Testis (tissue), 2 donors: ENCODE data around the gene EVA1B.

Experiments used
- POLR2A ChIP-seq: fragments of 450-650 bp; IDR thresholded peaks from one replicate; pipeline ENCODE4 v1.6.1; 2017; ENCODE audit warnings: antibody characterized with exemption, mild to moderate bottlenecking, moderate library complexity
- TF ChIP-seq, protein P1 (sequence below), 3 experiments: fragments of 450-650 bp in 2 of 3; fragments of 200-600 bp in 1 of 3; sonication (generic) in 1 of 3; IDR thresholded peaks; one replicate each; pipeline ENCODE4 v1.5.1; 2016 to 2019; ENCODE audit warnings: antibody characterized with exemption in 3 of 3, mild to moderate bottlenecking in 2 of 3, moderate library complexity in 1 of 3

DNA sequence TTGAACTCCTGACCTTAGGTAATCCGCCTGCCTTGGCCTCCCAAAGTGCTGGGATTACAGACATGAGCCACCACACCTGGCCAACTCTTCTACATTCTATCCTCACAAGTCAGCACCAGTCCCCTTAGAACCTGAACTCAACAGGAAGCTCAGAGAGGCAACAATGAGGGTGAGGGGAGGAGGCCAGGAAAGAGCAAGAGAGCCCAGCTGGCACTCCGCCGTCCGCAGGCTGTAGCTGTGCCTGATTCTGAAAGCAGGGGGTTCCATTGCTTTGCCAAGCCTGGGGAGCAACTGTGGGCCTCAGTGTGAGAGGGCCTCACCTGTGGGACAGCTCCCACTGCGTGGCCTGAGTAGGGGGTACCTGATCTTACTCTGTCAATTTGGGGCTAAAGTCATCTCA lies 43.6 kb upstream of the EVA1B start:
- TF ChIP-seq, protein P1, sequence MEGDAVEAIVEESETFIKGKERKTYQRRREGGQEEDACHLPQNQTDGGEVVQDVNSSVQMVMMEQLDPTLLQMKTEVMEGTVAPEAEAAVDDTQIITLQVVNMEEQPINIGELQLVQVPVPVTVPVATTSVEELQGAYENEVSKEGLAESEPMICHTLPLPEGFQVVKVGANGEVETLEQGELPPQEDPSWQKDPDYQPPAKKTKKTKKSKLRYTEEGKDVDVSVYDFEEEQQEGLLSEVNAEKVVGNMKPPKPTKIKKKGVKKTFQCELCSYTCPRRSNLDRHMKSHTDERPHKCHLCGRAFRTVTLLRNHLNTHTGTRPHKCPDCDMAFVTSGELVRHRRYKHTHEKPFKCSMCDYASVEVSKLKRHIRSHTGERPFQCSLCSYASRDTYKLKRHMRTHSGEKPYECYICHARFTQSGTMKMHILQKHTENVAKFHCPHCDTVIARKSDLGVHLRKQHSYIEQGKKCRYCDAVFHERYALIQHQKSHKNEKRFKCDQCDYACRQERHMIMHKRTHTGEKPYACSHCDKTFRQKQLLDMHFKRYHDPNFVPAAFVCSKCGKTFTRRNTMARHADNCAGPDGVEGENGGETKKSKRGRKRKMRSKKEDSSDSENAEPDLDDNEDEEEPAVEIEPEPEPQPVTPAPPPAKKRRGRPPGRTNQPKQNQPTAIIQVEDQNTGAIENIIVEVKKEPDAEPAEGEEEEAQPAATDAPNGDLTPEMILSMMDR (IDR thresholded peaks at IDR 0.05), result no peak
- TF ChIP-seq POLR2A, result no peak
